Prostate gland (tissue), 2 donors: ENCODE results near the gene HIVEP3. TPM values are rescaled to one million over a fixed set of nuclear protein-coding genes. Genes with fewer than 3 reads are reported as not detected.
A peak's percentile ranks its signal among the peaks of the same experiment; 100 is the strongest.

Experiments
- DNase-seq: peaks from one replicate; pipeline ENCODE4 v3.0.0-alpha.2; 2019; ENCODE audit warnings: low spot score
- H3K27ac ChIP-seq, 2 donors: fragments of 200-600 bp; sonication (generic); 2 replicates each; pipeline ENCODE4 v1.5.1; 2017 to 2019
- H3K27me3 ChIP-seq: fragments of 200-600 bp; sonication (generic); replicated peaks from 2 replicates; pipeline ENCODE4 v1.5.1; 2019; ENCODE audit not compliant: insufficient read depth
- H3K36me3 ChIP-seq, 2 donors: fragments of 200-600 bp; sonication (generic); 1 replicate in 1 of 2; 2 replicates in 1 of 2; pipeline versions ENCODE4 v1.5.1 to v1.8.1; 2017 to 2019
- H3K4me1 ChIP-seq: fragments of 200-600 bp; sonication (generic); replicated peaks from 2 replicates; pipeline ENCODE4 v1.5.1; 2019
- H3K4me3 ChIP-seq, 2 donors: fragments of 200-600 bp; sonication (generic); 2 replicates each; pipeline ENCODE4 v1.5.1; 2017 to 2019
- H3K9me3 ChIP-seq: fragments of 200-600 bp; sonication (generic); 2 replicates; pipeline ENCODE4 v1.5.1; 2017
- CTCF ChIP-seq, 4 experiments: fragments of 200-600 bp in 2 of 4; fragments of 450-650 bp in 2 of 4; sonication (generic) in 2 of 4; IDR thresholded peaks; 1 replicate in 3 of 4; 2 replicates in 1 of 4; pipeline ENCODE4 v1.5.1; 2016 to 2019; ENCODE audit warnings: antibody characterized with exemption in 4 of 4, mild to moderate bottlenecking in 2 of 4, moderate library complexity in 2 of 4
- POLR2A ChIP-seq: fragments of 450-650 bp; IDR thresholded peaks from one replicate; pipeline ENCODE4 v1.6.1; 2016; ENCODE audit warnings: antibody characterized with exemption, mild to moderate bottlenecking
- POLR2AphosphoS5 ChIP-seq: sonication (generic); formaldehyde crosslinking; IDR thresholded peaks from one replicate; pipeline ENCODE4 v1.6.1; 2017; ENCODE audit warnings: antibody characterized with exemption
- WGBS: methylation state at CpG from one replicate; pipeline ENCODE4 v1.1.5; 2018; 5-methylcytosine and 5-hydroxymethylcytosine counted together
- intact Hi-C: fragments of 100-400 bp; cut with DNase I; formaldehyde crosslinking; loops from one replicate; pipeline ENCODE4 v1.14.2; 2022
- total RNA-seq, 2 donors: library from RNA; depleted of rRNA; stranded (reverse); fragments of >200 nt; gene quantifications; one replicate each; pipeline ENCODE4 v1.1.0, GENCODE V29; 2016

Gene HIVEP3
- total RNA-seq, 2 donors from 2014 or later, result 9.3 to 11.2 TPM

DNA sequence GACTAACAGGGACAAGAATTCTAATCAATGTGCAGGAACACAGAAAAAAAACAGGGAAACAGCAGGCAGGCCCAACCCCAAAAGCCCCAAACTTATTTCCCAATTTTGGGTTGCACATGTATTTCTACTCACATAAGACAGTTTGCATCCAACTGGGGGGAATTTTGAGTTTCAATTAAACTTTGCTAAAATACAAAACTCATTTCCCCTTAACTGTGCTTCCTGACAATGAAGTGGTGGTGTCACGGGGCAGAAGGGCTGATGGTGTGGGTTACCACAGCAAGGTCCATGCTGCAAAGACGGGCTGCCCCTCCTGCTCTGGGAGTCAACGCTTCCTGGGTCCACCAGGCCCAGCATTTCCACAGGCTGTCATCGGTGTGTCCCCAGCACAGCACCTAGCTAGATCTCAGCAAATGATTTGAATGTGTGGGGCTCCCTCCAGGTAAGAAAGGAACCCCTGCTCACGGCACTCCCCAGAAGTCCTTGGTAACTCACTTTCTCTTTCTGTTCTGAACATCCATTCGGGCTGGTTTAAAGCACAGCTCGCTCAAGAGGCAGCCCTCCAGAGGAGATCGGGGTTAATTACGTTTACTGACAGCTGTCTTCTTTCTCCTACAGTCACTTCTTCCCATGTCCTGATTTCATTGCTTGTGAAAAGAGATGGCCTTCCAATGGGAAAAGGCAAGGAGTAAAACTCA lies 27.4 kb downstream of the HIVEP3 start:
- H3K36me3 ChIP-seq, result no peaks in the 10 kb centered on the region
- intact Hi-C loops, result no loop called here
- H3K4me3 ChIP-seq, result peak overlapping the region; percentile 19 to 22
- H3K9me3 ChIP-seq, result no peaks in the 10 kb centered on the region
- H3K27ac ChIP-seq, result peak overlapping the region; percentile 75 to 77
- H3K27me3 ChIP-seq, result no peaks in the 10 kb centered on the region
- no peak for TF ChIP-seq CTCF (IDR thresholded peaks at IDR 0.05)
- no peak for TF ChIP-seq POLR2A
- peak; percentile 4 for TF ChIP-seq POLR2AphosphoS5
- H3K4me1 ChIP-seq, result peaks cover 7% of the 10 kb centered on the region
- no peak for DNase-seq
- 19% methylated on average over 9 of the region's 9 CpGs for WGBS

GRCh38 chr1:41890825-41891198 lies 27.9 kb downstream of the HIVEP3 start:
- Histone ChIP-seq H3K4me1 (peaks cover 7% of the 10 kb centered on the region), H3K27me3 (no peaks in the 10 kb centered on the region), H3K36me3 (no peaks in the 10 kb centered on the region), H3K9me3 (no peaks in the 10 kb centered on the region), H3K27ac (peak overlapping the region; percentile 75 to 77), H3K4me3 (no peak overlapping the region)
- no peak for TF ChIP-seq CTCF (IDR thresholded peaks at IDR 0.05)
- TF ChIP-seq POLR2AphosphoS5, result no peak
- no peak for TF ChIP-seq POLR2A
- intact Hi-C loops, result no loop called here
- DNase-seq, result peak; percentile 32
- WGBS, result 18% methylated on average over 6 of the region's 6 CpGs

DNA sequence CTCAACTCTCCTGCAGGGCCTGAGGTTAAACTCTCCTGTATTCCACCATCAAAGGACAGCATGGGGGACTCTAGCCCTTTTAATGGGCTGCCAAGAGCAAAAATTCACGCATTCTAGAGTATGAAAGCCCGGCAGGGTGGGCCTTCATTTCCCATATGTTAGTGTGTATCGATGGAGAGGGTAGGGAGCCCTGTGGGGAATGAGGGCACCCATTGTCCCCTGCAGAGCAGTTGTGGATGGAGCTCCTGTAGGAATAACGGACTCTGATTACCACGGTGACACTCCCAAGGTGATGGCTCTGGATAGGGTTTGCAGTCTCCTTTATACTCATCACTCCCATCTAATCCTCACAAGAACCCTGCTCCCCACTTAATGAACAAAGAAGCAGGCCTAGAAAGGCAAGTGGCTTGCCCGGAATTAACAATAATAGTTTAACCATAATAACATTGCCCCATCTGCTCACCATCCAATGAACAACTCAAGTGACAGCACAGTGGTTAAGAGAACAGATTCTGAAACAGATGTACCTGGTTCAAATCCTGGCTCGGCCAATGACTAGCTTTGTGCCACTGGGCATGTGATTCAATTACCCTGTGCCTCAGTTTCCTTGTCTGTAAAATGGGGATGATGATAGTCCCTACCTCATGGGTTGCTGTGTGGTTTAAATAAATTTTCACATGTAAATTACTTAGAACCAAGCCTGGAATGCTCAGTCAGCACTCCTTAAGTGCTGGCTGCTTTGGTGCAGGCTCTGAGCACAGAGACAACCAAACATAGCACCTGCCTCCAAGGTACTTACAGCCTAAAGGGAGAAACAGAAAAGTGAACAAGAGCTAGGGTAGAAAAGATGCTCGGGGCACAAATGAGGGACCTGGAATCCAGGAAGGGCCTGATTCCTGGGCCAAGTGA lies 29.0 kb downstream of the HIVEP3 start:
- Histone ChIP-seq H3K27ac (peak overlapping the region in 1 of 2 donors; percentile 77), H3K4me3 (no peak overlapping the region), H3K9me3 (no peaks in the 10 kb centered on the region), H3K27me3 (no peaks in the 10 kb centered on the region), H3K4me1 (peaks cover 7% of the 10 kb centered on the region), H3K36me3 (no peaks in the 10 kb centered on the region)
- TF ChIP-seq POLR2AphosphoS5 (no peak), POLR2A (no peak), CTCF (IDR thresholded peaks at IDR 0.05) (no peak)
- intact Hi-C loops, result no loop called here
- WGBS, result 97% methylated on average over 8 of the region's 8 CpGs
- no peak for DNase-seq

GRCh38 chr1:41888756-41889155 lies 30.0 kb downstream of the HIVEP3 start:
- no peak for TF ChIP-seq POLR2A
- no peak for TF ChIP-seq CTCF (IDR thresholded peaks at IDR 0.05)
- no peak for TF ChIP-seq POLR2AphosphoS5
- DNase-seq, result no peak
- no peak overlapping the region for H3K27ac ChIP-seq
- H3K4me3 ChIP-seq, result no peak overlapping the region
- no peaks in the 10 kb centered on the region for H3K36me3 ChIP-seq
- intact Hi-C loops, result no loop called here
- WGBS, result 97% methylated on average over 4 of the region's 4 CpGs
- peaks cover 7% of the 10 kb centered on the region for H3K4me1 ChIP-seq
- H3K27me3 ChIP-seq, result no peaks in the 10 kb centered on the region
- no peaks in the 10 kb centered on the region for H3K9me3 ChIP-seq
